NB4 (cell line): ENCODE results near the gene VRK2.

Source experiments
- CTCF ChIP-seq: IDR thresholded peaks from one replicate; pipeline ENCODE4 v1.5.1; 2012; ENCODE audit warnings: low read depth, low read length
- MAX ChIP-seq: IDR thresholded peaks from 2 replicates; pipeline ENCODE4 v1.6.1; 2011; ENCODE audit warnings: low read depth, low read length
- POLR2A ChIP-seq: IDR thresholded peaks from 2 replicates; pipeline ENCODE4 v1.6.1; 2011; ENCODE audit warnings: mild to moderate bottlenecking; ENCODE audit not compliant: insufficient read length; ENCODE audit errors: extremely low read depth

- TF ChIP-seq MAX (no peak), CTCF (no peak), POLR2A (no peak)
Observed at GRCh38 chr2:58063641-58064040, 17.0 kb downstream of the VRK2 start.
